Caco-2 (cell line): ENCODE measurements around the gene TMEM154. TPM values are rescaled to one million over a fixed set of nuclear protein-coding genes. Genes with fewer than 3 reads are reported as not detected.

Experiments used
- BruUV-seq: library from RNA; stranded (reverse); fragments of 400-500 nt; replicated peaks from 2 replicates; lab custom pipeline; 2021; lab: Mats Ljungman, UMichigan
- CTCF ChIA-PET: fragments of 300-600 bp; sonication (Branson Sonifier 250); formaldehyde crosslinking; loops from one replicate; lab custom pipeline; 2022; ENCODE audit warnings: antibody characterized with exemption; lab: Charles Lee
- POLR2A ChIA-PET: fragments of 300-600 bp; sonication (Branson Sonifier 250); formaldehyde crosslinking; loops from one replicate; lab custom pipeline; 2022; ENCODE audit warnings: antibody characterized with exemption; lab: Charles Lee
- DNase-seq, 2 experiments: peaks; one replicate each; pipeline versions ENCODE4 v3.0.0 to v3.0.0-alpha.2; 2020 to 2022
- H3K27me3 ChIP-seq: replicated peaks from 2 replicates; pipeline ENCODE4 v1.6.0; 2011; ENCODE audit warnings: low read length; ENCODE audit not compliant: control insufficient read depth, insufficient read depth
- H3K36me3 ChIP-seq: 2 replicates; pipeline ENCODE4 v1.5.1; 2011; ENCODE audit warnings: low read length; ENCODE audit not compliant: control insufficient read depth, insufficient read depth
- H3K4me1 ChIP-seq: fragments of 250-450 bp; sonication (Bioruptor Pico); 2 replicates; pipeline ENCODE4 v1.5.1; 2020; ENCODE audit warnings: mild to moderate bottlenecking
- H3K4me3 ChIP-seq: 2 replicates; pipeline ENCODE4 v1.5.1; 2011; ENCODE audit warnings: low read depth, mild to moderate bottlenecking, control low read depth, low read length
- H3K9me3 ChIP-seq: fragments of 250-450 bp; sonication (Bioruptor Pico); 2 replicates; pipeline ENCODE4 v1.5.1; 2020; ENCODE audit warnings: mild to moderate bottlenecking, moderate library complexity
- H3K27ac Mint-ChIP-seq: one replicate; pipeline ENCODE4 v1.8.0; 2022; ENCODE audit warnings: mixed read lengths; ENCODE audit not compliant: unreplicated experiment
- H3K27me3 Mint-ChIP-seq: one replicate; pipeline ENCODE4 v1.8.0; 2022; ENCODE audit warnings: mixed read lengths; ENCODE audit not compliant: insufficient read depth, unreplicated experiment
- H3K36me3 Mint-ChIP-seq: one replicate; pipeline ENCODE4 v1.8.0; 2022; ENCODE audit warnings: mild to moderate bottlenecking, mixed read lengths; ENCODE audit not compliant: insufficient read depth, unreplicated experiment
- H3K4me1 Mint-ChIP-seq: one replicate; pipeline ENCODE4 v1.8.0; 2022; ENCODE audit warnings: low read depth, mixed read lengths; ENCODE audit not compliant: unreplicated experiment
- H3K4me3 Mint-ChIP-seq: one replicate; pipeline ENCODE4 v1.8.0; 2022; ENCODE audit warnings: mild to moderate bottlenecking, moderate library complexity, mixed read lengths; ENCODE audit not compliant: unreplicated experiment
- H3K9me3 Mint-ChIP-seq: one replicate; pipeline ENCODE4 v1.8.0; 2022; ENCODE audit warnings: mixed read lengths; ENCODE audit not compliant: unreplicated experiment
- intact Hi-C: fragments of 100-400 bp; cut with micrococcal nuclease; formaldehyde crosslinking; loops from one replicate; pipeline ENCODE4 v1.10.0; 2022; ENCODE audit not compliant: unreplicated experiment
- total RNA-seq: library from RNA; stranded (reverse); gene quantifications from 2 replicates; pipeline ENCODE4 v1.2.3, GENCODE V29; 2022
- TF ChIP-seq, protein P1 (sequence below), 2 experiments: fragments of 200-600 bp in 1 of 2; IDR thresholded peaks; 1 replicate in 1 of 2; 2 replicates in 1 of 2; pipeline versions ENCODE4 v1.5.1 to v1.8.0; 2011 to 2022; ENCODE audit warnings: antibody characterized with exemption in 1 of 2, control low read depth in 1 of 2, inconsistent platforms in 1 of 2, low read depth in 1 of 2, low read length in 1 of 2, mild to moderate bottlenecking in 1 of 2, moderate library complexity in 1 of 2; ENCODE audit not compliant: insufficient read depth in 1 of 2, severe bottlenecking in 1 of 2, unreplicated experiment in 1 of 2

Gene TMEM154
- total RNA-seq, 1 experiment from 2014 or later, result 4.6 TPM

DNA sequence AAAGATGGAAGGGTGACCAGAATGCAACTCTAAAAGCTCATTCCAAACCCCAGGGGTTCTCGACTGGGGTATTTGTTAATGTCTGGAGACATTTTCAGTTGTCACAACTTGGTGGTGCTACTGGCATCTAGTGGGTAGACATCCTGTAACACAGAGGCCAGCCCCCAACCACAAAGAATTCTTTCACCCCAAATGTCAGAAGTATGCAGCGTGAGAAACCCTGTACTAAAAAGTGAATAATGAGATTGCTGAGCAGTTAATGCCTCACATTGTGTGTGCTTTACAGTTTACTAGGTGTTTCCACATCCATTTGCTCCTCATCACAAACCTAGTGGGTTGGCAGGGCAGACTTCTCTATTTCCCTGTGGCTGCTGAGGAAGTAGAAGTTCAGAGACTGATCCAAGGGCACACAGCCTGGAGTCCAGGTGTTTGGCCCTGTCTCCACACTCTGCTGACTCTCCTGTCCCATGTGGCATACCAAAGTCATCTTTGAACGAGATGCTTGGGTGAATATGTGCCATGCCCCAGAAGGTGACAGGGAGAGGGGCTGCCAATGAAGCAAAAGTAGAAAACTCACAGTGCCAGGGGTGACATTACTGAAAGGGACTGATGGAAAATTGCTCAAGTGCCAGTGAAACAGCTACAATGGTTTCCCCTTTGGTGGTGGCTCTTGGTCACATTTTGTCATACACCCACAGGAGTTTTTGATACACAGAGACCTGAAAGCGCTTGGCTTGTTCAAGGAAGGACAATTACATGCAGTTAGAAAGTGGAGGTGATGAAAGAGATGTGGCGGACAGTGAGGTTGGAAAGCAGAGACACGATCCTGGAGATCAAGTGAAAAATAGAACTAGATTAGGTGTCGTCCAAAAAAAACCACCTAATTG is 10.1 kb upstream of the TMEM154 start:
- Mint-ChIP-seq H3K27ac (no peak overlapping the region), H3K27me3 (no peaks in the 10 kb centered on the region), H3K36me3 (no peaks in the 10 kb centered on the region), H3K9me3 (no peaks in the 10 kb centered on the region), H3K4me3 (no peak overlapping the region), H3K4me1 (peaks cover 17% of the 10 kb centered on the region)
- H3K36me3 ChIP-seq, result no peaks in the 10 kb centered on the region
- H3K4me1 ChIP-seq, result peaks cover 20% of the 10 kb centered on the region
- no peak overlapping the region for H3K4me3 ChIP-seq
- TF ChIP-seq, protein P1, sequence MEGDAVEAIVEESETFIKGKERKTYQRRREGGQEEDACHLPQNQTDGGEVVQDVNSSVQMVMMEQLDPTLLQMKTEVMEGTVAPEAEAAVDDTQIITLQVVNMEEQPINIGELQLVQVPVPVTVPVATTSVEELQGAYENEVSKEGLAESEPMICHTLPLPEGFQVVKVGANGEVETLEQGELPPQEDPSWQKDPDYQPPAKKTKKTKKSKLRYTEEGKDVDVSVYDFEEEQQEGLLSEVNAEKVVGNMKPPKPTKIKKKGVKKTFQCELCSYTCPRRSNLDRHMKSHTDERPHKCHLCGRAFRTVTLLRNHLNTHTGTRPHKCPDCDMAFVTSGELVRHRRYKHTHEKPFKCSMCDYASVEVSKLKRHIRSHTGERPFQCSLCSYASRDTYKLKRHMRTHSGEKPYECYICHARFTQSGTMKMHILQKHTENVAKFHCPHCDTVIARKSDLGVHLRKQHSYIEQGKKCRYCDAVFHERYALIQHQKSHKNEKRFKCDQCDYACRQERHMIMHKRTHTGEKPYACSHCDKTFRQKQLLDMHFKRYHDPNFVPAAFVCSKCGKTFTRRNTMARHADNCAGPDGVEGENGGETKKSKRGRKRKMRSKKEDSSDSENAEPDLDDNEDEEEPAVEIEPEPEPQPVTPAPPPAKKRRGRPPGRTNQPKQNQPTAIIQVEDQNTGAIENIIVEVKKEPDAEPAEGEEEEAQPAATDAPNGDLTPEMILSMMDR (IDR thresholded peaks at IDR 0.05; ENCODE audit: insufficient read depth in 1 of 2, low read depth in 1 of 2, low read length in 1 of 2, severe bottlenecking in 1 of 2, unreplicated experiment in 1 of 2), result no peak
- no peak for DNase-seq
- BruUV-seq, result no TSS peak
- no peaks in the 10 kb centered on the region for H3K27me3 ChIP-seq
- H3K9me3 ChIP-seq, result no peaks in the 10 kb centered on the region
- ChIA-PET CTCF (no interaction called here), POLR2A (no interaction called here)
- intact Hi-C loops, result no loop called here

GRCh38 chr4:152687974-152688599 is 8.3 kb upstream of the TMEM154 start:
- TF ChIP-seq, protein P1 (IDR thresholded peaks at IDR 0.05; ENCODE audit: insufficient read depth in 1 of 2, low read depth in 1 of 2, low read length in 1 of 2, severe bottlenecking in 1 of 2, unreplicated experiment in 1 of 2), result no peak
- H3K36me3 ChIP-seq, result no peaks in the 10 kb centered on the region
- intact Hi-C loops, result no loop called here
- Mint-ChIP-seq H3K4me3 (no peak overlapping the region), H3K36me3 (no peaks in the 10 kb centered on the region), H3K4me1 (peaks cover 17% of the 10 kb centered on the region), H3K27ac (no peak overlapping the region), H3K27me3 (no peaks in the 10 kb centered on the region), H3K9me3 (no peaks in the 10 kb centered on the region)
- DNase-seq, result no peak
- H3K4me1 ChIP-seq, result peaks cover 20% of the 10 kb centered on the region
- no peaks in the 10 kb centered on the region for H3K9me3 ChIP-seq
- BruUV-seq, result no TSS peak
- POLR2A ChIA-PET, result no interaction called here
- CTCF ChIA-PET, result no interaction called here
- no peaks in the 10 kb centered on the region for H3K27me3 ChIP-seq
- no peak overlapping the region for H3K4me3 ChIP-seq

DNA sequence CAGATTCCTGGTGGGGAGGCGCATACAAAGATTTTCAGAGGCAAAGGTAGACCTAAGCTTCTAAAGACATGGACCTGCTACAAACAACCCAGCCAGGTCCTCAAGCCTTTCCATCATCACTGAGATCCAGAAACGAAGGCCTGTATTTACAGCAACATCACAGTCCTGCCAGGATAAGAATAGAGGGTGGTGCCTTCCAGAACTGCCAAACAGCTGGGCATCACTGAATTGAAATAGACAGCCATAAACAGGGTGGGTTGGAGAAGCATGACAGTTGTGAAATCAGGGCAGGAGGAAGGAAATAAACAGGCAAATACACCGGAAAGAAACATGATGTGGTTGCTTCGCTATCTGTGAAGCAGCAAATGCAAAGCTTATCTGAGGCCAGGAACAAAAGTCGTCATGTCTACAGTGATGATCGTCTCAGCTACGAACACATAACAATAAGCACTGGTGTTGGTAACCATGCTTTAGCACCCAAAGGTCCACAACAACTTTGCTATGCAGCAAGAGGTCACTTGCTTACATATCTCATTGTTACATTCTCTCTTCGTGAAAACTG is 6.7 kb upstream of the TMEM154 start:
- no peaks in the 10 kb centered on the region for H3K36me3 ChIP-seq
- CTCF ChIA-PET, result no interaction called here
- DNase-seq, result no peak
- Mint-ChIP-seq H3K4me1 (peaks cover 11% of the 10 kb centered on the region), H3K27me3 (no peaks in the 10 kb centered on the region), H3K36me3 (no peaks in the 10 kb centered on the region), H3K27ac (no peak overlapping the region), H3K4me3 (no peak overlapping the region), H3K9me3 (no peaks in the 10 kb centered on the region)
- TF ChIP-seq, protein P1 (IDR thresholded peaks at IDR 0.05; ENCODE audit: insufficient read depth in 1 of 2, low read depth in 1 of 2, low read length in 1 of 2, severe bottlenecking in 1 of 2, unreplicated experiment in 1 of 2), result no peak
- H3K4me1 ChIP-seq, result peaks cover 13% of the 10 kb centered on the region
- POLR2A ChIA-PET, result no interaction called here
- no peaks in the 10 kb centered on the region for H3K9me3 ChIP-seq
- H3K27me3 ChIP-seq, result no peaks in the 10 kb centered on the region
- BruUV-seq, result no TSS peak
- intact Hi-C loops, result no loop called here
- no peak overlapping the region for H3K4me3 ChIP-seq
